NCI-H1105 (cell line): ENCODE results near the gene TNNC1.

Experiments
- DNase-seq: peaks from one replicate; lab custom pipeline; 2025; lab: John Stamatoyannopoulos, UW

The TNNC1 gene

GRCh38 chr3:52442409-52443267, 11.2 kb downstream of the TNNC1 start:
- DNase-seq = no peak

- DNase-seq = no peak
These were observed 12.0 kb downstream of the TNNC1 start for GRCh38 chr3:52441772-52442332.

- no peak for DNase-seq
These were observed 12.6 kb downstream of the TNNC1 start for GRCh38 chr3:52441091-52441771.

- DNase-seq = no peak
These were observed 13.2 kb downstream of the TNNC1 start for GRCh38 chr3:52440671-52441070.

GRCh38 chr3:52440249-52440551, 13.6 kb downstream of the TNNC1 start:
- no peak for DNase-seq

GRCh38 chr3:52439426-52440248, 14.2 kb downstream of the TNNC1 start:
- DNase-seq = no peak

- no peak for DNase-seq
These were observed 15.0 kb downstream of the TNNC1 start for GRCh38 chr3:52438579-52439425.

GRCh38 chr3:52438104-52438376, 15.8 kb downstream of the TNNC1 start:
- DNase-seq = no peak

- DNase-seq = no peak
These were observed 16.3 kb downstream of the TNNC1 start for GRCh38 chr3:52437326-52438103.

- DNase-seq = no peak
These were observed 17.2 kb downstream of the TNNC1 start for GRCh38 chr3:52436500-52437149.

GRCh38 chr3:52435246-52436101, 18.4 kb downstream of the TNNC1 start:
- DNase-seq = no peak

- DNase-seq = no peak
These were observed 19.2 kb downstream of the TNNC1 start for GRCh38 chr3:52434491-52435115.

GRCh38 chr3:52433996-52434479, 19.8 kb downstream of the TNNC1 start:
- DNase-seq = no peak

GRCh38 chr3:52433328-52433995, 20.4 kb downstream of the TNNC1 start:
- DNase-seq = no peak

GRCh38 chr3:52432691-52433141, 21.1 kb downstream of the TNNC1 start:
- DNase-seq = no peak

- DNase-seq = no peak
These were observed 21.6 kb downstream of the TNNC1 start for GRCh38 chr3:52432225-52432624.

- no peak for DNase-seq
These were observed 22.2 kb downstream of the TNNC1 start for GRCh38 chr3:52431459-52432223.
